ENCODE results near the gene PDGFA. TPM values are rescaled to one million over a fixed set of nuclear protein-coding genes. Genes with fewer than 3 reads are reported as not detected.

The PDGFA gene
- total RNA-seq, 4 donors from 2014 or later = 7.0 to 23.7 (median 8.8) TPM

- DNase-seq (ENCODE audit: low spot score) (no peak), ATAC-seq (ENCODE audit: low FRiP score) (no peak)
- no peak for TF ChIP-seq CTCF (IDR thresholded peaks at IDR 0.05)
Observed at GRCh38 chr7:495326-495725, 24.3 kb downstream of the PDGFA start.

- no peak for TF ChIP-seq CTCF (IDR thresholded peaks at IDR 0.05)
- DNase-seq (ENCODE audit: low spot score) (no peak), ATAC-seq (ENCODE audit: low FRiP score) (no peak)
Observed at GRCh38 chr7:494906-495305, 24.7 kb downstream of the PDGFA start.

- DNase-seq (ENCODE audit: low spot score) (no peak), ATAC-seq (ENCODE audit: low FRiP score) (no peak)
- TF ChIP-seq CTCF (IDR thresholded peaks at IDR 0.05) = no peak
Observed at GRCh38 chr7:494259-494687, 25.4 kb downstream of the PDGFA start.

DNA sequence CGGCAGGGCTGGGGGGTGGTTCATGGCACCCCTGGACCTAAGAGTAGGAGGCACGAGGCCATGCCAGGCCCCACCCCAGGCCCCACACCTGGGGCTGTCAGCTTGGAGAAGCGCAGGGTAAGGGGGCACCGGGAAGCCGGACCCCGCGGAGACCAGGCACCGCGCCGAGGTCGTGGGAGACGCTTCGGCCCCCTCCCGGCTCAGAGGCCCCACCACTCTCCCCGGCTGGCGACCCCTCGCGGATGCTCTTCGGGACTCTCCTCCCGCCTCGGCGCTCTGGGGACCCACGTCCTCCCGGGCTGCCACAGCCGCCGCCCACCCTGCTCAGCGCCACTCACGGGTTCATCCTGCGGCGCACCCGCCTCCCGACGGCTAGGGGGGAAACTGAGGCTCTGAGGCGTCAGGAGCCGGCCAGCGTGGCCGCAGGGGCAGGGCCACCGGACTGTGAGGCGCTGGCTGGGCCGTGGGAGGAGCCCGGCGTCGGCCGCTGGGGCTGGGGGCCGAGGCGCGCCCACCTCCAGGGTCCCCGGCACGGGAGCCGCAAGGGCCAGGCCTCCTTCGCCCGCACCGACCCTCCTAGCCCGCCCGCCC lies 25.9 kb downstream of the PDGFA start:
- DNase-seq (ENCODE audit: low spot score) (no peak), ATAC-seq (ENCODE audit: low FRiP score) (no peak)

DNA sequence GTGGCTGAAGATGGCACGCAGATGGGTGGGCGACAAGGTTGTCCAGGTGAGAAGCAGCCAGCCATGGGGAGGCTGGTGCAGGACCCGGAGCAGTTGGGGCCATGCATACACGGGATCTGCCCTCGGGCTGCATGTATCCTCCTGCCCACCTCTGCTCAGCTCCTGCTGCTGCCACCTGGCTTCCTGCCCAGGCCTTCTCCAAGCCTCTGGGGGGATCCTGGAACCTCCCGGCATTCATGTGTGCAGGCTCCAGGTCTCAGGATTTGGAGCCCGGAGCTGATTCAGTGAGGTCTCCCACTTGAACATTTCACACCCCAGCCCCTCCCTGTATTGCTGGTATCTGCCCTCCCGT lies 27.0 kb downstream of the PDGFA start:
- no peak for TF ChIP-seq CTCF (IDR thresholded peaks at IDR 0.05)
- no peak for DNase-seq (ENCODE audit: low spot score)
- no peak for ATAC-seq (ENCODE audit: low FRiP score)

More for the DNA sequence above, 25.9 kb downstream of the PDGFA start:
- TF ChIP-seq CTCF (IDR thresholded peaks at IDR 0.05) = no peak

- ATAC-seq (ENCODE audit: low FRiP score) (no peak), DNase-seq (ENCODE audit: low spot score) (no peak)
- TF ChIP-seq CTCF (IDR thresholded peaks at IDR 0.05) = no peak
Observed at GRCh38 chr7:491958-492713, 27.5 kb downstream of the PDGFA start.
